ENCODE data around the gene TBRG1. TPM values are rescaled to one million over a fixed set of nuclear protein-coding genes. Genes with fewer than 3 reads are reported as not detected.

The TBRG1 gene
- total and polyA plus RNA-seq, 2 experiments from 2014 or later = 24.8 to 56.6 TPM

DNA sequence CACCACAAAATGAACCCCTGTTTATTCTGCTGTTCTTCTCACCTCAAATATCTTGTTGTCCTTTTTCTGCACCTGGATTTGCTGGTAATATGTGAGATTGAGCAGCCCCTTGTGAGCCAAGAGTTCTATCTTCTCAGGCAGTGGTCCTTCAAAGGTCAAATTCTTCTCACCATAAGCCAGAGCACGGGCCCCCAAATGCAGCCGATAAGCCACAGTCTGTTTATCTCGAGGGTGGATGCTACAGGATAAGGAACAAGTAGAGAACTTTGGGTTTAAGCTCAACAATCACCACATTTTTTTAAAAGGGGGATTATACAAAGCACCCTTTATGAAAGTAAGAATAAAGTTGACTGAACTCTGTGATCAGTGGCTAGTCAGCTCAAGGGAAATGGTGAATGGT is 15.8 kb downstream of the TBRG1 start (continued):
- TF ChIP-seq, protein P1, sequence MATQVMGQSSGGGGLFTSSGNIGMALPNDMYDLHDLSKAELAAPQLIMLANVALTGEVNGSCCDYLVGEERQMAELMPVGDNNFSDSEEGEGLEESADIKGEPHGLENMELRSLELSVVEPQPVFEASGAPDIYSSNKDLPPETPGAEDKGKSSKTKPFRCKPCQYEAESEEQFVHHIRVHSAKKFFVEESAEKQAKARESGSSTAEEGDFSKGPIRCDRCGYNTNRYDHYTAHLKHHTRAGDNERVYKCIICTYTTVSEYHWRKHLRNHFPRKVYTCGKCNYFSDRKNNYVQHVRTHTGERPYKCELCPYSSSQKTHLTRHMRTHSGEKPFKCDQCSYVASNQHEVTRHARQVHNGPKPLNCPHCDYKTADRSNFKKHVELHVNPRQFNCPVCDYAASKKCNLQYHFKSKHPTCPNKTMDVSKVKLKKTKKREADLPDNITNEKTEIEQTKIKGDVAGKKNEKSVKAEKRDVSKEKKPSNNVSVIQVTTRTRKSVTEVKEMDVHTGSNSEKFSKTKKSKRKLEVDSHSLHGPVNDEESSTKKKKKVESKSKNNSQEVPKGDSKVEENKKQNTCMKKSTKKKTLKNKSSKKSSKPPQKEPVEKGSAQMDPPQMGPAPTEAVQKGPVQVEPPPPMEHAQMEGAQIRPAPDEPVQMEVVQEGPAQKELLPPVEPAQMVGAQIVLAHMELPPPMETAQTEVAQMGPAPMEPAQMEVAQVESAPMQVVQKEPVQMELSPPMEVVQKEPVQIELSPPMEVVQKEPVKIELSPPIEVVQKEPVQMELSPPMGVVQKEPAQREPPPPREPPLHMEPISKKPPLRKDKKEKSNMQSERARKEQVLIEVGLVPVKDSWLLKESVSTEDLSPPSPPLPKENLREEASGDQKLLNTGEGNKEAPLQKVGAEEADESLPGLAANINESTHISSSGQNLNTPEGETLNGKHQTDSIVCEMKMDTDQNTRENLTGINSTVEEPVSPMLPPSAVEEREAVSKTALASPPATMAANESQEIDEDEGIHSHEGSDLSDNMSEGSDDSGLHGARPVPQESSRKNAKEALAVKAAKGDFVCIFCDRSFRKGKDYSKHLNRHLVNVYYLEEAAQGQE (IDR thresholded peaks at IDR 0.05; ENCODE audit: unreplicated experiment) = no peak
- TF ChIP-seq POLR2AphosphoS5 (IDR thresholded peaks at IDR 0.05; ENCODE audit: low read depth) (no peak), ZNF331 (CRISPR knock-in tag; IDR thresholded peaks at IDR 0.05; ENCODE audit: low read depth) (no peak), CREB1 (CRISPR knock-in tag; IDR thresholded peaks at IDR 0.05; ENCODE audit: low read depth) (no peak), JUNB (IDR thresholded peaks at IDR 0.05; ENCODE audit: unreplicated experiment) (no peak), ETS1 (IDR thresholded peaks at IDR 0.05) (no peak), NANOG (IDR thresholded peaks at IDR 0.05; ENCODE audit: borderline replicate concordance) (no peak)

GRCh38 chr11:124639186-124639585 is 16.5 kb downstream of the TBRG1 start:
- peaks cover 6% of the 10 kb centered on the region; the same call in 1 of the 3 replicates for H3K9me3 Mint-ChIP-seq
- no peaks in the 10 kb centered on the region for H3K36me3 ChIP-seq (ENCODE audit: insufficient read depth)
- TF ChIP-seq, protein P2, sequence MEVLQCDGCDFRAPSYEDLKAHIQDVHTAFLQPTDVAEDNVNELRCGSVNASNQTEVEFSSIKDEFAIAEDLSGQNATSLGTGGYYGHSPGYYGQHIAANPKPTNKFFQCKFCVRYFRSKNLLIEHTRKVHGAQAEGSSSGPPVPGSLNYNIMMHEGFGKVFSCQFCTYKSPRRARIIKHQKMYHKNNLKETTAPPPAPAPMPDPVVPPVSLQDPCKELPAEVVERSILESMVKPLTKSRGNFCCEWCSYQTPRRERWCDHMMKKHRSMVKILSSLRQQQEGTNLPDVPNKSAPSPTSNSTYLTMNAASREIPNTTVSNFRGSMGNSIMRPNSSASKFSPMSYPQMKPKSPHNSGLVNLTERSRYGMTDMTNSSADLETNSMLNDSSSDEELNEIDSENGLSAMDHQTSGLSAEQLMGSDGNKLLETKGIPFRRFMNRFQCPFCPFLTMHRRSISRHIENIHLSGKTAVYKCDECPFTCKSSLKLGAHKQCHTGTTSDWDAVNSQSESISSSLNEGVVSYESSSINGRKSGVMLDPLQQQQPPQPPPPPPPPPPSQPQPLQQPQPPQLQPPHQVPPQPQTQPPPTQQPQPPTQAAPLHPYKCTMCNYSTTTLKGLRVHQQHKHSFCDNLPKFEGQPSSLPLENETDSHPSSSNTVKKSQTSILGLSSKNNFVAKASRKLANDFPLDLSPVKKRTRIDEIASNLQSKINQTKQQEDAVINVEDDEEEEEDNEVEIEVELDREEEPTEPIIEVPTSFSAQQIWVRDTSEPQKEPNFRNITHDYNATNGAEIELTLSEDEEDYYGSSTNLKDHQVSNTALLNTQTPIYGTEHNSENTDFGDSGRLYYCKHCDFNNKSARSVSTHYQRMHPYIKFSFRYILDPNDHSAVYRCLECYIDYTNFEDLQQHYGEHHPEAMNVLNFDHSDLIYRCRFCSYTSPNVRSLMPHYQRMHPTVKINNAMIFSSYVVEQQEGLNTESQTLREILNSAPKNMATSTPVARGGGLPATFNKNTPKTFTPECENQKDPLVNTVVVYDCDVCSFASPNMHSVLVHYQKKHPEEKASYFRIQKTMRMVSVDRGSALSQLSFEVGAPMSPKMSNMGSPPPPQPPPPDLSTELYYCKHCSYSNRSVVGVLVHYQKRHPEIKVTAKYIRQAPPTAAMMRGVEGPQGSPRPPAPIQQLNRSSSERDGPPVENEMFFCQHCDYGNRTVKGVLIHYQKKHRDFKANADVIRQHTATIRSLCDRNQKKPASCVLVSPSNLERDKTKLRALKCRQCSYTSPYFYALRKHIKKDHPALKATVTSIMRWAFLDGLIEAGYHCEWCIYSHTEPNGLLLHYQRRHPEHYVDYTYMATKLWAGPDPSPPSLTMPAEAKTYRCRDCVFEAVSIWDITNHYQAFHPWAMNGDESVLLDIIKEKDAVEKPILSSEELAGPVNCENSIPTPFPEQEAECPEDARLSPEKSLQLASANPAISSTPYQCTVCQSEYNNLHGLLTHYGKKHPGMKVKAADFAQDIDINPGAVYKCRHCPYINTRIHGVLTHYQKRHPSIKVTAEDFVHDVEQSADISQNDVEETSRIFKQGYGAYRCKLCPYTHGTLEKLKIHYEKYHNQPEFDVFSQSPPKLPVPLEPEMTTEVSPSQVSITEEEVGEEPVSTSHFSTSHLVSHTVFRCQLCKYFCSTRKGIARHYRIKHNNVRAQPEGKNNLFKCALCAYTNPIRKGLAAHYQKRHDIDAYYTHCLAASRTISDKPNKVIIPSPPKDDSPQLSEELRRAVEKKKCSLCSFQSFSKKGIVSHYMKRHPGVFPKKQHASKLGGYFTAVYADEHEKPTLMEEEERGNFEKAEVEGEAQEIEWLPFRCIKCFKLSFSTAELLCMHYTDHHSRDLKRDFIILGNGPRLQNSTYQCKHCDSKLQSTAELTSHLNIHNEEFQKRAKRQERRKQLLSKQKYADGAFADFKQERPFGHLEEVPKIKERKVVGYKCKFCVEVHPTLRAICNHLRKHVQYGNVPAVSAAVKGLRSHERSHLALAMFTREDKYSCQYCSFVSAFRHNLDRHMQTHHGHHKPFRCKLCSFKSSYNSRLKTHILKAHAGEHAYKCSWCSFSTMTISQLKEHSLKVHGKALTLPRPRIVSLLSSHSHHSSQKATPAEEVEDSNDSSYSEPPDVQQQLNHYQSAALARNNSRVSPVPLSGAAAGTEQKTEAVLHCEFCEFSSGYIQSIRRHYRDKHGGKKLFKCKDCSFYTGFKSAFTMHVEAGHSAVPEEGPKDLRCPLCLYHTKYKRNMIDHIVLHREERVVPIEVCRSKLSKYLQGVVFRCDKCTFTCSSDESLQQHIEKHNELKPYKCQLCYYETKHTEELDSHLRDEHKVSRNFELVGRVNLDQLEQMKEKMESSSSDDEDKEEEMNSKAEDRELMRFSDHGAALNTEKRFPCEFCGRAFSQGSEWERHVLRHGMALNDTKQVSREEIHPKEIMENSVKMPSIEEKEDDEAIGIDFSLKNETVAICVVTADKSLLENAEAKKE (CRISPR knock-in tag; IDR thresholded peaks at IDR 0.05) = no peak
- TF ChIP-seq POLR2AphosphoS5 (IDR thresholded peaks at IDR 0.05; ENCODE audit: low read depth) (no peak), ETS1 (IDR thresholded peaks at IDR 0.05) (no peak), EZH2 (IDR thresholded peaks at IDR 0.05; ENCODE audit: low read depth, unreplicated experiment) (no peak)
- TF ChIP-seq, protein P1 (IDR thresholded peaks at IDR 0.05; ENCODE audit: unreplicated experiment) = no peak

More at GRCh38 chr11:124639186-124639585, 16.5 kb downstream of the TBRG1 start:
- no peak overlapping the region for H3K4me3 Mint-ChIP-seq
- H3F3A ChIP-seq (replicated peaks; ENCODE audit: low read depth) = no peaks in the 10 kb centered on the region
- no peaks in the 10 kb centered on the region; the same call in none of the 2 replicates for H4K20me1 ChIP-seq (replicated peaks; ENCODE audit: insufficient read depth)
- no peak overlapping the region for H3K27ac Mint-ChIP-seq
- peaks cover 6% of the 10 kb centered on the region for H3K27me3 Mint-ChIP-seq (ENCODE audit: insufficient read depth, low read depth, poor library complexity)
- H3K9me2 ChIP-seq (ENCODE audit: insufficient read depth) = peaks cover 11% of the 10 kb centered on the region; the same call in 1 of the 2 replicates
- H2AFZ ChIP-seq = no peak overlapping the region
- H3K27me3 ChIP-seq (ENCODE audit: insufficient read depth) = no peaks in the 10 kb centered on the region
- ATAC-seq = no peak
- no peaks in the 10 kb centered on the region for H3K4me1 ChIP-seq (ENCODE audit: insufficient read depth)
- no peak for DNase-seq (ENCODE audit: low spot score)
- no peak overlapping the region for H3K4me3 ChIP-seq
- H3K79me2 ChIP-seq (replicated peaks; ENCODE audit: insufficient read depth) = no peaks in the 10 kb centered on the region
- no peak overlapping the region for H3K27ac ChIP-seq (ENCODE audit: low read depth)
- H3K4me2 ChIP-seq = no peak overlapping the region; the same call in 1 of the 2 replicates
- H3K36me3 Mint-ChIP-seq (ENCODE audit: low read depth) = peaks cover 20% of the 10 kb centered on the region; the same call in 2 of the 3 replicates
- H3K4me1 Mint-ChIP-seq = peaks cover 8% of the 10 kb centered on the region; the same call in 2 of the 3 replicates

Measured in GM23338 (cell line).